GM12872 (cell line): Measurements from ENCODE around the gene KCNAB2.

ENCODE experiments used
- TF ChIP-seq, protein P1 (sequence below): IDR thresholded peaks from 3 replicates; pipeline ENCODE4 v1.5.1; 2011; ENCODE audit warnings: low read depth, mild to moderate bottlenecking, low read length, moderate library complexity; ENCODE audit not compliant: insufficient read depth

Gene KCNAB2

DNA sequence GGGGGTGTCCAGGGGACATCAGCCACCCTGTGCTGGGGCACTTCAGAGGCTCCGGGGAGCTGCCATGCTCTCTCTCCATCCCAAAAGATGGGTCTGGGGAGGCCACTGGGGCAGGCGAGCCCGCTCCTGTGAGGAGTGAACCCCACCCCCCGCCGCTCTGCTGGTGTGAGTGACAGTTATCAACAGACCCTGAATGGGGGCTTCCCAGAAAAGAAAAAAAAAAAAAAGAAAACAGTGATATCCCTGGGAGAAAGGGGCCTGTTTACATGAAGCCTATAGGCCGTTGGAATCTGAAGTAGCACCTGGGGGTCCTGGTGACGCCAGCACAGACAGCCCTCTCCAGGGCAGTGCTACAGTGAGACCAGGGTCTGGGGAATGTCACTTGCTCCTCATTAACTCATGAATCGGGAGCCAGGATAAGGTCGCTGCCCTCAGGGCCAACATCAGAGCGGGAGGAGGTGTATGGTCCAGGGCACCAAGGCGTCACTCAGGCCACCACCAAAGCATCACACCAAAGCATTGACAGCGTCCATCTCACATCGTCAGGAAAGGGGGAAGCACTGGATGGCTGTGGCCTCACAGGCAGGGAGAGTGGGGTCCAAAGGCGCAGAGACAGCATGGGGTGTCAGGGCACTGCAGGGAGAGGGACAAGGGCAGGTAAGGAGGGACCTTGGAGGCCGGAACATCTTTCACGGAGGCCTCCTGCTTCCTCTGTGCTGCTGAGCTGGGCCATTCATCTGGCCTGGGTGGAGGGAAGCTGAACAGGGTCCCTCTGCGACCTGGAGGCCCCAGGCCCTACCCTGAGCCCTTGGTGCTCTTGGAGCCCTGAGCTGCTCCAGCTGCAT lies 45.0 kb upstream of the KCNAB2 start:
- TF ChIP-seq, protein P1, sequence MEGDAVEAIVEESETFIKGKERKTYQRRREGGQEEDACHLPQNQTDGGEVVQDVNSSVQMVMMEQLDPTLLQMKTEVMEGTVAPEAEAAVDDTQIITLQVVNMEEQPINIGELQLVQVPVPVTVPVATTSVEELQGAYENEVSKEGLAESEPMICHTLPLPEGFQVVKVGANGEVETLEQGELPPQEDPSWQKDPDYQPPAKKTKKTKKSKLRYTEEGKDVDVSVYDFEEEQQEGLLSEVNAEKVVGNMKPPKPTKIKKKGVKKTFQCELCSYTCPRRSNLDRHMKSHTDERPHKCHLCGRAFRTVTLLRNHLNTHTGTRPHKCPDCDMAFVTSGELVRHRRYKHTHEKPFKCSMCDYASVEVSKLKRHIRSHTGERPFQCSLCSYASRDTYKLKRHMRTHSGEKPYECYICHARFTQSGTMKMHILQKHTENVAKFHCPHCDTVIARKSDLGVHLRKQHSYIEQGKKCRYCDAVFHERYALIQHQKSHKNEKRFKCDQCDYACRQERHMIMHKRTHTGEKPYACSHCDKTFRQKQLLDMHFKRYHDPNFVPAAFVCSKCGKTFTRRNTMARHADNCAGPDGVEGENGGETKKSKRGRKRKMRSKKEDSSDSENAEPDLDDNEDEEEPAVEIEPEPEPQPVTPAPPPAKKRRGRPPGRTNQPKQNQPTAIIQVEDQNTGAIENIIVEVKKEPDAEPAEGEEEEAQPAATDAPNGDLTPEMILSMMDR: no peak

- TF ChIP-seq, protein P1: no peak
Observed at GRCh38 chr1:6001992-6002576, 43.6 kb upstream of the KCNAB2 start.

DNA sequence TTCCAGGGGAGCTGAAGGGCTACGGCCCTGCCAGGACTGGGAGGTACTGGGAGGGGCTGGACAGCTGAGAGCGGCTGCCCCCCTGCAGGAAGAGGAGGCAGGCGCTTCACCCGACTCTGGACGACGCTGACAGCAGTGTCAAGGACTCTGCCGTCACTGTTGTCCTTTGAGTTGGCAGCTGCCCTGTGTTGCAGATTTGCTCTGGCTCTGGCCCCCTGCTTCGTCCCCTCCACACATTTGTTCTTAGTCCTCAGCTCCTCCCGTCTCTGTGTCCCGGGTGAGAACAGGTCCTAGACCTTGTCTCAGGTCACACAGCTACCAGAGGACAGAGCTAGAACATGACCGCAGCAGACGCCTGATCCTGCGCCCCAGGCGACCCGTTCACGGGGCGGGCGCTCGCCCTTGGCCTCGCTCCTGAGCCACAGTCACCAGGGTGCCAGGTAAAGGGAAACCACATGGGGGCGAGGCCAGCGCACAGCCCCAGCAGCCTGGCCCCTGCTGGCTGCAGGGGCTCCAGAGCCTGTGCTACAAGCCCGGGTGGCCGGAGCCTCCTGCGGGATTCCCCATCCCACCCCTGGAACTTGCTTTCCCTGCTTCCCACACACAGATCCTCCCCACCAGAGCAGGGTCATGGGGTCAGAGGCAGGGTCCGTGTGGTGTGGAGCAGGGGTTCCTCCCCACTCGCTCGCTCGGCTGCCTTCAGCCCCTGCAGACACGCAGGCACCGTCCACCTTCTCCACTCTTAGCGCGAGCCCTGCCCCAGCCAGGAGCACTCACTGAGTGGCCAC lies 42.8 kb upstream of the KCNAB2 start:
- TF ChIP-seq, protein P1: no peak

DNA sequence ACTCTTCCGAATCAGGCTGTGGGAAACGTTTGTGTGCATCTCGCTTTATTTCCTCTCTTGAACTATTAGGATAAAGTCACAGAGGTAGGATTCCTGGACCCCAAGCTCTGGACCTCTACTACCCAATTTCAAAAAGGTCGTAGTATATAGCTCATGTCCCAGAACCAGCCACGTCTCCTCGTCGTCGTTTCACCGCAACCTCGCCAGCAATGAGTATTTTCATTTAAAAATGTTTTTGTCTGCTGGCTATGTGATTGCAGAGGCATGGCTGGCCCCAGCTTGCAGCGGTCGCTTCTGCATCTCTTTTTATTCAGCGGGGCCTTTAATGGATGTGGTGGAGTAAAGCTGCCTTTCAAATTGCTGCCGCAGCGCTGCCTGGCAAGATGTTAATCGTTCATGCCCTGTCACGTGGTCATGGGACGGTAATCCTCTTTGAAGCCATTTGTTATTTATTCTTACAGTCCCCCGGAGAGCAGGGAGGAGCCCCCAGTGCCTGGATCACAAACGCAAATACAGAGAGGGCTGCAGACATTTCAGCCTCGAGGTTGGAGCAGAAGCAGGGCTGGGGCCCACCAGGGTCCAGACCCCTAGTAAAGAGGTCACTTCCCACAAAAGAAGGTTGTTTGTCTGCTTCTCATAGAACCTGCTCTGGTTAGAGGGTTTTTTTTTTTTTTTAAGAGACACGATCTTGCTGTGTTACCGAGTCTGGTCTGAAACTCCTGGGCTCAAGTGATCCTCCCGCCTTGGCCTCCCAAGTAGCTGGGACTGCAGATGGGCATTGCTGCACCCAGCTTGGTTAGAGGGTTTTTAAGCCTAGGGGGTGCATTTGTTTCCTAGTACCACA lies 41.9 kb upstream of the KCNAB2 start:
- TF ChIP-seq, protein P1: no peak

GRCh38 chr1:6004412-6005123 lies 41.1 kb upstream of the KCNAB2 start:
- TF ChIP-seq, protein P1: no peak

DNA sequence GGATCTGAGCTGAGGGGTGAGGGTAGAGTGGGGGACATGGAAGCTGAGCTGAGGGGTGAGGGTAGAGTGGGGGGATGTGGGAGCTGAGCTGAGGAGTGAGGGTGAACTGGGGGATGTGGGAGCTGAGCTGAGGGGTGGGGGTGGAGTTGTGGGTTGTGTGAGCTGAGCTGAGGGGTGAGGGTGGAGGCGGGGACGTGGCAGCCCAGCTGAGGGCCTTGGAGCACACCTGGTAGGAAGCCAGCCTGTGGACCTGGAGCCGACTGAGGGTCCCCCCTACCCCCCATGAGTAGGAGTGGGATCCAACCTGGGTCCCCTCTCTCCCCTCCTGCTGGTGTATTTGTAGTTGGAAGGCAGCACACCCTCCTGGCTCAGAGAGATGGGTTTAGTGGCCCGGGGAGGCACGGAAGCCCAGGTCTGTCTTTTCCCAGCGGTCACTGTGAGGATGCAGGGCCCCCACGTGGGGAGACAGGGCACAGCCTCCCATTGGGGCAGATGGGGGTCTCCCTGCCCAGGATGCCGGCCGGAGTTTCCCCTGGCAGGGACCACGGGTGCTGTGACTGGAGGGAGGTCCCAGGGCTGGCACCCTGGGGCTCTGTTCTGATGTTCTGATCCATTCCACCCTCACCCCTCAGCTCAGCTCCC lies 40.3 kb upstream of the KCNAB2 start:
- TF ChIP-seq, protein P1: no peak
